Activated T-helper 2 cell treated with anti-CD3 and anti-CD28 coated beads, Interferon-gamma antibody, Interleukin-2, Interleukin-4, amounts not matched to agents 10 μg/mL and 5 μg/mL and 100 μg/mL, durations not matched to agents 14 hours and 24 hours and 36 hours (primary cell): ENCODE results near the gene IL17B. TPM values are rescaled to one million over a fixed set of nuclear protein-coding genes. Genes with fewer than 3 reads are reported as not detected.

Experiments used
- DNase-seq: peaks from one replicate; pipeline ENCODE4 v3.0.0; 2021; ENCODE audit warnings: low spot score
- H3K27ac Mint-ChIP-seq: one replicate; pipeline ENCODE4 v1.8.0; 2021; ENCODE audit warnings: mixed read lengths
- H3K27me3 Mint-ChIP-seq: one replicate; pipeline ENCODE4 v1.8.0; 2021; ENCODE audit warnings: low read depth, mixed read lengths
- H3K36me3 Mint-ChIP-seq: one replicate; pipeline ENCODE4 v1.8.0; 2021; ENCODE audit warnings: low read depth, mixed read lengths
- H3K4me1 Mint-ChIP-seq: one replicate; pipeline ENCODE4 v1.8.0; 2021; ENCODE audit warnings: low read depth, mixed read lengths
- H3K4me3 Mint-ChIP-seq: one replicate; pipeline ENCODE4 v1.8.0; 2021; ENCODE audit warnings: low read depth, mild to moderate bottlenecking, moderate library complexity, mixed read lengths
- H3K9me3 Mint-ChIP-seq: one replicate; pipeline ENCODE4 v1.8.0; 2021; ENCODE audit warnings: mixed read lengths
- intact Hi-C: fragments of 100-400 bp; cut with micrococcal nuclease; formaldehyde crosslinking; loops from one replicate; pipeline ENCODE4 v1.15.1; 2023
- total RNA-seq: library from RNA; stranded (reverse); gene quantifications from 2 replicates; pipeline ENCODE4 v1.2.3, GENCODE V29; 2022

Gene IL17B
- total RNA-seq, 1 donor from 2014 or later = not detected

DNA sequence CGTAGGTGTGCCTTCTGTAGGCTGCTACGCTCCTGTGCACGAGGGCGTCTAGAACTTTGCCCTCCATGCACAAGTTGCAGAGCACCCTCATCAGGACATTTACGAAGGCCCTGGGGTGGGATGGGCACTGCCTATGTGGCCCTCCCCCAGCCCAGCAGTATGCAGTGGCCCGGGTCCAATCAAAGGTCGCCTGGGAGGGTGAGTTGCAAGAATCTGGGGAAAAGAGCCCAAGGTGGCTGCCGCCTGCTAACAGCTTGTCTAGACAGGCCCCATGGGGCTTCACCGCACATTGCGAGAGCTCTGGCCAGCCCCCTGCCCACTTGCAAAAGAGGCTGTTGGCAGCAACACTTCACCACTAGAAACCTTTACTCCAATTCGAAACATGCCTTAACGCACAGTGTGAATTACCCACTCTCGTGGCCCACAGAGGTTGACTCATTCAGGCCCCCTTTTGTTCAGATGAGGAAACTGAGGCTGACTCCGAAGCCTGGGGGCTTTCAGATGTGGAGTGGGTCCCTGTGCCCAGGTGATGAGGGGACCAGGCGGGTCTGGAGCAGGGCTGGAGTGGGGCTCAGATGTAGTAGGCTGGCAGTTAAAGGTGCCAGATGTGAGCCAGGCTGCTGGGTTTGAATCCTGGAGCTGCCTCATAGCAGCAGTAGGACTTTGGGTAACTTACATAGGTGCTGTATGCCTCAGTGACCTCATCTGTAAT is 31.8 kb upstream of the IL17B start:
- Mint-ChIP-seq H3K27me3 (no peaks in the 10 kb centered on the region), H3K27ac (no peak overlapping the region), H3K9me3 (no peaks in the 10 kb centered on the region), H3K36me3 (no peaks in the 10 kb centered on the region), H3K4me3 (no peak overlapping the region), H3K4me1 (no peaks in the 10 kb centered on the region)
- intact Hi-C loops = no loop called here
- DNase-seq = no peak

DNA sequence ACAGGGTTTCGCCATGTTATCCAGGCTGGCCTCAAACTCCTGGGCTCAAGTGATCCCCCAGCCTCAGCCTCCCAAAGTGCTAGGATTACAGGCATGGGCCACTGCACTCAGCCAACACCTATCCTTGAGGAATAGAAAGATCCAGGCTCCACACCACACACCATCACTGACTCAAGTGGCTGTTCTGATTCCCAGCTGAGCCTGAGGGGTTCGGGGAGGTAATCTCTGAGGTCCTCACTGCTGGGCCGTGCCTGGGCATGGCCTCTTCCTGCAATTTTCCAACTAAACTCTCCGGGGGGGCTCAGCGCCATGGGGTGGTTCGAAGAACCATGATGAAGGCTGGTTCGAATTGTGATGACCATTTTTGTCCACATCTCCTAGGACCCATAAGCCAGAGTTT is 31.0 kb upstream of the IL17B start:
- Mint-ChIP-seq H3K4me3 (no peak overlapping the region), H3K36me3 (no peaks in the 10 kb centered on the region), H3K27ac (no peak overlapping the region), H3K9me3 (no peaks in the 10 kb centered on the region), H3K27me3 (no peaks in the 10 kb centered on the region), H3K4me1 (no peaks in the 10 kb centered on the region)
- intact Hi-C loops = no loop called here
- no peak for DNase-seq

DNA sequence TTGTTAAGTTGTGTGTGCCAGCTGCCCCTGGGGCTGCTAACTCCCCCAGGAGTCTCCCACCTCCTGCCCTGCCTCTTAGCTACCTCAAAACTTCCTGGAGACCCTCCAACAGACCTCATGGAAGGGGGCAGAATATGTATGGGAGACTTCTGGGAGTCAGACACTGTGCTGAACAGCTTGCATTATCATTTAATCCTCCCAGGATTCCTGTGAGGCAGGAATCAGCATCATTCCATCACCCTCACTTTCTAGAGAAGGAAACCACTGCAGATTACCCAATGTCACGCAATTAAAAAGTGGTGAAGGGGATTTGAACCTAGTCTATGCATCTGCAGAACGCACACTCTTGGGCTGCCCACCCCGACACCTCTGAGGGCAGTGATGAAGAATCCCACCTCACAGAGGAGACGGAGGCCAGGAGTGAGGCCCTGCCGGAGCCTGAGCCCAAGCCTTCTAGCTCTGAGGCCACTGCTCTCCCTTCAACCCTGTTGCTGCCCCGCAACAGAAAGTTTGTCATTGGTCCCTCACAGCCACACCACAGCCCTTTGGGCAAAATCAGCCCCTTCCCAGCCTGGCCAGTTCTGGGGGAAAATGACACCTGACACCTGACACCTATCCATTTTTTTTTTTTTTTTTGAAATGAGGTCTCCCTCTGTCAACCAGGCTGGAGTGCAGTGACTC is 30.3 kb upstream of the IL17B start:
- Mint-ChIP-seq H3K36me3 (no peaks in the 10 kb centered on the region), H3K4me1 (no peaks in the 10 kb centered on the region), H3K27me3 (no peaks in the 10 kb centered on the region), H3K27ac (no peak overlapping the region), H3K4me3 (no peak overlapping the region), H3K9me3 (no peaks in the 10 kb centered on the region)
- intact Hi-C loops = no loop called here
- DNase-seq = no peak

DNA sequence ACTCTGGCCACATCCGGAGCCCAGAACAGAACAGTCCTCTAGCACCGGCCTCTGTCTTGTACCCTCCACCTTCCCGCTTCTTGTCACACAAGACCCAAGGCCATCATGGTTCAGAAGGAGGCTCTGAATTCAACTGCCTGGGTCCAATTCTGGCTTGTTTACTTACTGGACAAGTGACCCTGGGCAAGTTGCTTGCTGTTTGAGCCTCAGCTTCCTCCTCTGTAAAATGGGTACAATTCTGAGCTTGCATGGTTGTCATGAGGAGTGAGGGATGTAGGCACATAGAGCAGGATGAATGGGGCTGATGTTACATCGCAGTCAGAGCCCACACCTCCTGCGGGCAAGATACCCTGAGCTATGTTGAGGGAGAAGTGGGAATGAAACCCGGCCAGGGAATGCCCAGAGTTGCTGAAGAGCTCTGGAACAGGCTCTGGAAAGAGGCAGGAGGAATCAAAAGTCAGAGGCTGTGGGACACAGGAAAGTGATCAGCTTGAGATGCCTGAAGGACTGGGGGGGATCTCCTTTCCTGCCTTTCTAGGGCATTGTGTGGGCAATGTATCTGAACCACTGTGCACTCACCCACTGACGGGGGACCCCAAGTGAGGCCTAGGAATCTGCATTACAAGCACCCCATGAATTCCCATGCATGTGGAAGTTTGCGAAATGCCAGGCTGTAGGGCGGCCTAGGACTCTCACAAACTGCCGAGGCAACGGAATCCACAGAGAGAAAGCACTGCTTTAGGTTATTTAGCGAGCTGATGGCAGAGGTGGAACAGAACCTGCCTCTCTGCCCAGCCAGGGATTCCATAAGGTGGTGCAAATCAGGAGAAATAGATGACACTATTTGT is 29.4 kb upstream of the IL17B start:
- no peaks in the 10 kb centered on the region for H3K9me3 Mint-ChIP-seq
- intact Hi-C loops = no loop called here
- H3K27ac Mint-ChIP-seq = no peak overlapping the region
- H3K4me3 Mint-ChIP-seq = no peak overlapping the region
- no peak for DNase-seq
- H3K27me3 Mint-ChIP-seq = no peaks in the 10 kb centered on the region
- no peaks in the 10 kb centered on the region for H3K4me1 Mint-ChIP-seq
- H3K36me3 Mint-ChIP-seq = no peaks in the 10 kb centered on the region

DNA sequence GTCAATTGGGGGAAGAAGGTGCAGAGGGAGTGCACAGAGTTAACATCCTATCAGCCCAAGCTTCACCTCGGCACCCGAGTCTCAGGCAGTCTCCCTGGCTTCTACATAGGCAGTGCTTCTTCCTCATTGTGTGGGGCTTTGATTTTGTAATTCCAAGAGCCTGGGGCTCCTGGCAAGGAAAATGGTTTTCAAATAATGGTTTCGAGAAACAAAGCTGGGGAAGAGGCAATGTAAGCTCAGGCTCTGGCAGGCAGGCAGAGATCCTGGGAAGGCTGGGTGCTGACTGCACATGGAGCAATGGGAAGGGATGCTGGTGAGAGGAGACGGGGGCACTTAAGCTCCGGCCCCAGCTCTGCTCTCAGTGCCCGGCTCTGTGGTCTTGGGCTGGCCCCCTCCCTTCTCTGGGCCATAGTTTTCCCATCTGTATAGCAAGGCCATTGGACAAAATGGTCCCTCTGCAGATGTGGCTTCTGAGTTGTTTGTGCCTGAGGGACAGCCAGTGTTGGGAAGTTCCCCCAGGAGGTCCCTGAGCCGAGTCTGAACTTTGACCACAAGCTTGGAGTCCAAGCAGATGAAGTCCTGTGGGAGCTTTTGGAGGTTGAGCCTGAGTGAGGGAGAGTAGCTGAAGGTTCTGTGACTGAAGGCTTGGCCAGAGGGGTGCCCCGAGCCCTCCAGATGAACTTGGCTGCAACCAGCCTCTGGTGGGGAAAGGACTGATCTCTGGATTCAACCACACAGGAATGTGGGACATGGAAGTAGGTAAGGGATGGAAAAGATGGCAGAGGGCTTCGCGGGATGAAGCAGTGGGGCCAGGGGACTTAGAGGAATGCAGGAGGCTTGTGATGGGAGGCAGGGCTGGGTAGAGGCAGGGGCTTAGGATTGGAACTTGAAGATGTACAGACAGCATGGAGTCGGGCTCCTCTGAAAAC is 28.5 kb upstream of the IL17B start:
- no peak overlapping the region for H3K27ac Mint-ChIP-seq
- no peaks in the 10 kb centered on the region for H3K9me3 Mint-ChIP-seq
- no peak for DNase-seq
- no peaks in the 10 kb centered on the region for H3K27me3 Mint-ChIP-seq
- no peak overlapping the region for H3K4me3 Mint-ChIP-seq
- H3K36me3 Mint-ChIP-seq = no peaks in the 10 kb centered on the region
- H3K4me1 Mint-ChIP-seq = no peaks in the 10 kb centered on the region
- intact Hi-C loops = no loop called here

DNA sequence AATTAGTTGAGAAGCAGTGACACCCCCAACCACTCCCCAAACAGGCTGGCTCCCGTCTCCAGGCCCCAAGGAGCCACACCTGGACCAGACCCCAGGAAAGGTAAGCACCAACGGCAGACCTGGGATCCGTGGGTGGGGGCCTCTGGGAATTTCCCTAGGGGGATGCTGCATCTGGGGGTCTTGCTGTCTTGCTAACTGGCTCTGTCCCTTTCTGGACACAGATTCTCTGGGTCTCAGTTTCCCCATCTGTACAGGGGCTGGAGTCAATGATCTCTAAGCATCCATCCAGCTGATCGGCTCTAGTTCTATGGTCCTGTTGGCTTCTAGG is 27.9 kb upstream of the IL17B start:
- H3K4me1 Mint-ChIP-seq = no peaks in the 10 kb centered on the region
- H3K36me3 Mint-ChIP-seq = no peaks in the 10 kb centered on the region
- DNase-seq = no peak
- intact Hi-C loops = no loop called here
- no peak overlapping the region for H3K4me3 Mint-ChIP-seq
- no peaks in the 10 kb centered on the region for H3K9me3 Mint-ChIP-seq
- H3K27me3 Mint-ChIP-seq = no peaks in the 10 kb centered on the region
- no peak overlapping the region for H3K27ac Mint-ChIP-seq

GRCh38 chr5:149406203-149406978 is 27.3 kb upstream of the IL17B start:
- H3K27ac Mint-ChIP-seq = no peak overlapping the region
- H3K4me3 Mint-ChIP-seq = no peak overlapping the region
- H3K27me3 Mint-ChIP-seq = no peaks in the 10 kb centered on the region
- no peaks in the 10 kb centered on the region for H3K9me3 Mint-ChIP-seq
- no peaks in the 10 kb centered on the region for H3K36me3 Mint-ChIP-seq
- no peaks in the 10 kb centered on the region for H3K4me1 Mint-ChIP-seq
- no peak for DNase-seq
- intact Hi-C loops = no loop called here

GRCh38 chr5:149405550-149406202 is 26.6 kb upstream of the IL17B start:
- DNase-seq = no peak
- Mint-ChIP-seq H3K27ac (no peak overlapping the region), H3K4me1 (no peaks in the 10 kb centered on the region), H3K4me3 (no peak overlapping the region), H3K9me3 (no peaks in the 10 kb centered on the region), H3K27me3 (no peaks in the 10 kb centered on the region), H3K36me3 (no peaks in the 10 kb centered on the region)
- intact Hi-C loops = no loop called here

DNA sequence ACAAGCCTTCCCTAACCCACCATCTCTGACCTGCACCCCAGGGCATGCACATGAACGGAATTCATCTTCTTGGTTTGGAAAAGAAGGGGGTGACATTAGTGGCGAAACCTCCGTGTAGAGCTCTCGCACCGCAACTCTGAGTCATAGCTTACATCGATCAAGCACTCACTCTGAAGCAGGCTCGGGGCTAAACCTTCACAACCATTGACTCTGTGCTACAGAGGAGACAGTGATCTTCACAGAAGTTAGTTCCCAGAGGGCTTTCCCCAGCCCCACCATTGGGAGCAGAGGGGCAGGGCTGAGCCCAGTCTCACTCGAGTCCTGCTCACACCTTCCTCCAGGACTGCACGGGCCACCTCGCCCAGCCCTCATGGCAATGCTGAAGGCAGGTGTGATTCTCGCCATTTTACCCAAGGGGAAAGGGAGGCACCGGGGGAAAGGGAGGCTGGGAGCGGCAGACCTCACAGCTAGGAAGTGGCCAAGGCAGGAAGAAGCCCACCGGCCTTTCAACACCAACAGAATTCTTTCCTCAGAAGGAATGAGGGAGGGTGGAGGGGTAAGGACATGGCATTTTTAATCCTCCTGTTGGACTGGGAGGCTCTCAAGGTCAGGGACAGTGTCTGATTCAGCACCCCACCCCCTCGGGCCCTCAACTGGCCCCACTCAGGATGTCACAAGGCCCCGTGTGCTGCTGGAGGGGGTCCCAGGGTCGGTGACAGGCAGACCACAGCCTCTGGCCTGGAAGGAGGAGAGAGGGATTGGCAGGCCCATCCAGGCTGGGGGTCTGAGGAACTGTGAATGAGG is 25.9 kb upstream of the IL17B start:
- intact Hi-C loops = no loop called here
- no peak overlapping the region for H3K4me3 Mint-ChIP-seq
- no peaks in the 10 kb centered on the region for H3K4me1 Mint-ChIP-seq
- no peaks in the 10 kb centered on the region for H3K36me3 Mint-ChIP-seq
- H3K9me3 Mint-ChIP-seq = no peaks in the 10 kb centered on the region
- H3K27me3 Mint-ChIP-seq = no peaks in the 10 kb centered on the region
- no peak overlapping the region for H3K27ac Mint-ChIP-seq
- no peak for DNase-seq

DNA sequence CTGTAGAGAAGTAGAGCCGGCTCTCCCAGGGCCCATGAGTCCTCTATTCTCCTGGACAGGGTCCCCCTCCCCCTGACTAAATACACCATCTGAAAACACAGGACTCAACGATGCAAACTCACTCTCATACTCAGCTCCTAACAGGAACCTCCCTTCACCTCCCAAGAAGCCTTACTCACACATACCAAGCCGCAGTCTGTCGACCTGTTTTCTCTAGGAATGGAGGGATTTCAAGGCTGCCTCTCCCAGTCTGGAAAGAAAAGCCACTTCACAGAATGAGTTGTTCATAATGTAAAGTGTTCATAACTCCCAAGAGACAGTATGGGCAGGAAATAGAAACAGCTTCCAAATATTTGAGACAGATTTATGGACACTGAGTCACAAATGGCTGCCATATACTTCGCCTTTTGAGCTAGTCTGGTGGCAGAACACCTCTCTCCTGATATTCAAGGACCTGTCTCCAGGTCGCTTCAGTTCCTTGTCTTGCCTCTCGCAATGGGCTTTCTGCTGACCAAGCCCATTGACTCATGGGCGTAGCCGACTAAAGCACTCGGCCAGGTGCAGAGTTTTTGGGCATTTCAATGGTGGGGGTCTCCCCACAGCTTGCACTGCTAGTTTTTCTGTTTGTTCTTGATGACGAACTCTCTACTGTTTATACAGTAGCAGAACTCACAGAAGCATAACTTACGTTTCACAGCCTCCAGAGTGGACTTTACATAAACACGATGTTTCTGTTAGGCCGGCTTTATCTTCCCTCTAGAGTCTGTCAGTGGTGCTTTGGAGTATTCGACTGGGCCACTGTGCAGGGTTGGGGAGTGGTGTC is 25.0 kb upstream of the IL17B start:
- Mint-ChIP-seq H3K4me1 (no peaks in the 10 kb centered on the region), H3K9me3 (no peaks in the 10 kb centered on the region), H3K36me3 (no peaks in the 10 kb centered on the region), H3K27ac (no peak overlapping the region), H3K4me3 (no peak overlapping the region), H3K27me3 (no peaks in the 10 kb centered on the region)
- intact Hi-C loops = no loop called here
- DNase-seq = no peak
